Activated CD8-positive, alpha-beta memory T cell treated with anti-CD3 and anti-CD28 coated beads, Interleukin-2, amount 50 U/mL, for 4 hours (primary cell): Measurements from ENCODE around the gene FANCM.

ENCODE experiments used
- DNase-seq: peaks from one replicate; pipeline ENCODE4 v3.0.0-alpha.2; 2020

The FANCM gene

DNA sequence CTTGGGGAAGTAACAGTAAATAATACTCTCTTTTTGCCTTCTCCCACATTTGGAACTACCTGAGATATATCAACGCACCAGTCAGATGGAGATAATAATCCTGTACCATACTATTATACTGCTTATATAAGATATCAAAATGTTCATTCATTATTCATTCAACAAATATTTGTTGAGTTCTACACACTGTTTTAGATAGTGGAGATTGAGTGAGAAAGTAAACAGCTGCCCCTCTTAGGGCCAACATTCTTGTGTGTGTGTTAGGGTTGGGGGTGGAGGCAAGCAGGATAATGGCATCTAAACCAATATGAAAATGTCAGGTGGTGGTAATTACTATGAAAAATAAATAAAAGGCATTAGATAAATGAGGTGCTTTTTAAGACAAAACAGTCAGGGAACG is 103.3 kb downstream of the FANCM start:
- no peak for DNase-seq

DNA sequence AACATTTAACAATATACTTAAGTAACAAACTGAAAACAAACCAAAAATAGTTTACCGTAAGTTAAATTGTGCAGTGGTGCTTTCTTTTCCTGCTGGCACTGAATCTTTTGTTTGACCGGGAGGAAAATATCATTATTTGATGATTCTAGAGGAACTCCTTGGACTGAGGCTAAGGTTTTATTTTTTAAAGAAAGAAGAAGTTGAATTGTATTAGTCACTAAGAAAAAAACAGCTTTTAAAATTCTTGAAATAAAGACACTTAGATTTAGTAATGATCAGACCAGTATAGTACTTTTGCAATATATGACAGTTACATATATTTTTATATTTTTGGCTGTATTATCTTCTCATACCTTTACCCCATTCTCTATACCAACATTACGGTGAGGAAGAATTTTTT is 107.0 kb downstream of the FANCM start:
- no peak for DNase-seq

DNA sequence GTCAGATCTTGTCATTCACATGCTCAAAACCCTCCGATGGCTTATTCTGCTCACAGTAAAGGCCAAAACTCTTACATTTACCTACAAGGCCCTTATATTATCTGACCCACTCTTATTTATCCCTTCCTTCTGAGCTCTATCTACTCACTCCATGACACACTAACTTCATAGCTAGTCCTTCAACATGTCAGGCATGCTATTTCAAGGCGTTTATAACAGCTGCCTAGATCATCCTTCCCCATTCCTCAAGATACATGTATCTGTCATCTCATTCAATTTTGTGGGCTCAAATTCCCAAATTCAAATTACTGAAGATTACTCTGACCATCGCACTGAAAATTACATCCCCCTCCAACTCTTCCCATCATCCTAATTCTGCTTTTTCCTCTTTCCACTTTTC is 110.4 kb downstream of the FANCM start:
- DNase-seq = no peak

DNA sequence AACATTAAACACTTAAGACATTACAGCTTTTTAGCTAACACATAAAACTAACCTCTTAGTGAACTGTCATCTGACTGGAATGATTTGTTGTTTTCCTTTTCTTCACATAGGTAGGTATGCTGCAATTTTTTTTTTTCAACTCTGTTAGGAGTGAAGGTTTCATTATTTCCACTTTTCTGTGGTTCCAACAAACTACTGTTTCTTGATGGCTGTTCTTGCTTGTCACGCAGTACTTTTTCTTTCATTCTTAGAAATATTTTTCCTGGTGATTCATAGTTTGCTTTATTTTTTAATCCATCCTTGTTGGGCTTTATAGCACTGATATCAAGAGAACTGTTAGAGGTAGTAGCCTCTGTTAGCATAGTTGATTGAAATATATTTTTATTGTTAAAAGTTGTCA is 111.0 kb downstream of the FANCM start:
- DNase-seq = no peak

DNA sequence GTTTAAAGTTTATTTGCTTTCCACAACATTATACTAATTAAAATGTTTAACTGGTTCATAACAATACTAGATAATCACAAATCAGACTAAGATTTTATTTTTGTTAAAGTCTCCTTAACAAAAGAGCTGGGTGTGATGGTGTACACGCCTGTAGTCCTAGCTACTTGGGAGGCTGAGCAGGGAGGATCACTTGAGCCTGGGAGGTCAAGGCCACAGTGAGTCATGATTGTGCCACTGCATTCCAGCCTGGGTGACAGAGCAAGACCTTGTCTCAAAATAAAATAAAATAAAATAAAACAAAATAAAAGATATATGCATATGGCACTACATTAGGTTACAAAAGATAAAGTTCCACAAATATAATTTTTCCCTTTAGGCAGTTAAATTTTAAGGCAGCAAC is 111.7 kb downstream of the FANCM start:
- no peak for DNase-seq

DNA sequence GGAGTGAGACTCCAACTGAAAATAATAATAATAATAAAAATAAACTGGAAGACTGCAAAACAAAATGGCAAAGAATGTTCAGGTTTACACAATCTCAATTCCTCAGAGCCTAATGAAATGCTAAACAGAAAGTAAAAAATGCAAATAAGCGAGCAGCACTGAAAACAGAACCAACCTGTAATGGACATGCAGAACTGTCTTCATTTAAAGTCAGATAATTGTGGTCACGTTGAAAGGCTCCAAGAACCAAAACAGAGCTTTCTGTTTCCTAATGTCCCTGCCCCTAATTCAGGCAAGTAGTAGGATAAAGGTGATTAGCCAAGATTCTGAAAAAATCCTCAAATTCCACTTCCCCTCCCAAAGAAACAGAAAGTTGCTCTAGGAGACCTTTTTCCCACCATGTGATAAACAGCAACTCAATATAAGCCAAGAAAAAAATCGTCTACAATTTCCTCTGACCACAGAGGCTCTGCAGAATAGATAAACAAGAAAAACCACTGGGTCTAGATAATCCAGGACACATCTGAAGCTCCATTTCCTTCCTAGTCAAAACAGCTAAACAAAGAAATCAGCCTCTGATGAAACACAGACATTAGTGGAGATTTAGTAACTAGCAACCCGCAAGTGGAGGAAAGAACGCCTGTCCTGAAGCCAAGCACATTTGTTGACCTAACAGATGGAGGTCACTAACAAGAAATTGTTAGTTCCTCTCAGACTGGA is 114.3 kb downstream of the FANCM start:
- DNase-seq = no peak
